Thymus (tissue), 2 donors: Measurements from ENCODE around the gene FAM118B. TPM values are rescaled to one million over a fixed set of nuclear protein-coding genes. Genes with fewer than 3 reads are reported as not detected.

Experiments used
- polyA plus RNA-seq: library from polyadenylated mRNA; stranded (reverse); fragments of 200-250 nt; gene quantifications from one replicate; pipeline ENCODE4 v1.2.3, GENCODE V29; 2013
- total RNA-seq: library from RNA; stranded (reverse); fragments of 120-200 nt; gene quantifications from one replicate; pipeline ENCODE4 v1.2.4, GENCODE V29; 2013
- donor health status: healthy.

FAM118B gene
- total and polyA plus RNA-seq, 2 donors: 9.5 to 23.7 TPM

Other genes starting within 250 kb of the FAM118B start
- 3.9 TPM for gene CDON, start 148.9 kb upstream of the FAM118B start, total RNA-seq
- 1.4 TPM for gene CDON, start 148.9 kb upstream of the FAM118B start, polyA plus RNA-seq
- gene RPUSD4, start 132 bp upstream of the FAM118B start, total RNA-seq: 16.0 TPM
- gene RPUSD4, start 132 bp upstream of the FAM118B start, polyA plus RNA-seq: 20.5 TPM
- 44.3 TPM for gene SRPRA, start 57.1 kb downstream of the FAM118B start, total RNA-seq
- 46.2 TPM for gene SRPRA, start 57.1 kb downstream of the FAM118B start, polyA plus RNA-seq
- gene FOXRED1, start 57.4 kb downstream of the FAM118B start, total RNA-seq: 29.5 TPM
- gene FOXRED1, start 57.4 kb downstream of the FAM118B start, polyA plus RNA-seq: 25.2 TPM
- 1.8 TPM for gene TIRAP, start 71.3 kb downstream of the FAM118B start, total RNA-seq
- gene TIRAP, start 71.3 kb downstream of the FAM118B start, polyA plus RNA-seq: 4.8 TPM
- 17.2 TPM for gene DCPS, start 92.3 kb downstream of the FAM118B start, total RNA-seq
- gene DCPS, start 92.3 kb downstream of the FAM118B start, polyA plus RNA-seq: 17.2 TPM
- 5.9 TPM for gene ST3GAL4, start 143.9 kb downstream of the FAM118B start, total RNA-seq
- gene ST3GAL4, start 143.9 kb downstream of the FAM118B start, polyA plus RNA-seq: 6.1 TPM